HEK293 (cell line): ENCODE data around the gene MAD2L2.

Source experiments
- SETDB1 ChIP-seq: IDR thresholded peaks from one replicate; pipeline ENCODE4 v1.6.1; 2017; ENCODE audit warnings: mild to moderate bottlenecking, low read length, moderate library complexity, mixed read lengths; ENCODE audit not compliant: insufficient read length
- ZNF37A ChIP-seq: fragments of 450-650 bp; IDR thresholded peaks from 2 replicates; pipeline ENCODE4 v1.5.1; 2018; ENCODE audit warnings: missing biosample characterization, missing genetic modification characterization
- ZXDB ChIP-seq: fragments of 450-650 bp; formaldehyde crosslinking; IDR thresholded peaks from 2 replicates; pipeline ENCODE4 v1.5.1; 2016; ENCODE audit warnings: missing biosample characterization, missing genetic modification characterization
- TF ChIP-seq, protein P1 (sequence below): fragments of 450-650 bp; formaldehyde crosslinking; IDR thresholded peaks from 2 replicates; pipeline ENCODE4 v1.5.1; 2016; ENCODE audit warnings: missing biosample characterization, missing genetic modification characterization
- TF ChIP-seq, protein P2 (sequence below): fragments of 450-650 bp; formaldehyde crosslinking; IDR thresholded peaks from 2 replicates; pipeline ENCODE4 v1.5.1; 2017; ENCODE audit warnings: missing biosample characterization, mild to moderate bottlenecking, missing genetic modification characterization, moderate library complexity

DNA sequence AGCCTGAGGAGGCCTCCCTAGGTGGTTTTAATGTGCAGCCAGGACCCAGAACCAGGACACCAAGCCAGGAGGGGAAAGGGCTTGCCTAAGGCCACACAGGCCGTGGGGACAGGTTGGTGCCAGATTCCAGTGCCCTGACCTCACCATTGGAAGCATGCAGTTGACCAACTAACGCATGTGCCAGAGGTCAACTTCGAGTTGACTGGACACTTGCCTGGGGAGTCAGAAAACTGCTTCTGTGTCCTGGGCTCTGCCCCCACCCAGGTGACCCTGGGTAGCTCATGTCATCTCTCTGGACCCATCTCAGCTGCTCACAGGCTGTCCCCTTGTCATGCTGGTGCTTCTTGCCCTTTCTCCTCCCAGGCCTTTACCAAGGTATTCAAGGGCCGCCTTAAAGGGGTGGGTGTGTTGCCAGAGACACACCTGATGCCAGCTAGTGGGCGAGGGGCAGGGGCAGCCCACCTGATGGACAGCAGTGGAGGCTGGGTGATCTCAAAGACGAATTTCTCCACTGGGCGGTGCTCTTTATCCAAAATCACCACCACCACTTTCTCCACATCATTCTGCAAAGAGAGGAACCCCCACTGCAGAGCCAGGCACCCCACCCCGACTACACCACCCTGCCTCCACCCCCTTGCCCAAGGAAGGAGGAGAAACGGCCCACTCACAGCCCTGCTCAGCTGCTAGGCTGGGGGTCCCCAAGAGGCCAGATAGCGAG is 4.4 kb downstream of the MAD2L2 start:
- TF ChIP-seq SETDB1 = no peak
- TF ChIP-seq, protein P1, sequence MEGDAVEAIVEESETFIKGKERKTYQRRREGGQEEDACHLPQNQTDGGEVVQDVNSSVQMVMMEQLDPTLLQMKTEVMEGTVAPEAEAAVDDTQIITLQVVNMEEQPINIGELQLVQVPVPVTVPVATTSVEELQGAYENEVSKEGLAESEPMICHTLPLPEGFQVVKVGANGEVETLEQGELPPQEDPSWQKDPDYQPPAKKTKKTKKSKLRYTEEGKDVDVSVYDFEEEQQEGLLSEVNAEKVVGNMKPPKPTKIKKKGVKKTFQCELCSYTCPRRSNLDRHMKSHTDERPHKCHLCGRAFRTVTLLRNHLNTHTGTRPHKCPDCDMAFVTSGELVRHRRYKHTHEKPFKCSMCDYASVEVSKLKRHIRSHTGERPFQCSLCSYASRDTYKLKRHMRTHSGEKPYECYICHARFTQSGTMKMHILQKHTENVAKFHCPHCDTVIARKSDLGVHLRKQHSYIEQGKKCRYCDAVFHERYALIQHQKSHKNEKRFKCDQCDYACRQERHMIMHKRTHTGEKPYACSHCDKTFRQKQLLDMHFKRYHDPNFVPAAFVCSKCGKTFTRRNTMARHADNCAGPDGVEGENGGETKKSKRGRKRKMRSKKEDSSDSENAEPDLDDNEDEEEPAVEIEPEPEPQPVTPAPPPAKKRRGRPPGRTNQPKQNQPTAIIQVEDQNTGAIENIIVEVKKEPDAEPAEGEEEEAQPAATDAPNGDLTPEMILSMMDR (tag by site-specific recombination) = peak; percentile 27; the same call in 1 of the 2 replicates
- TF ChIP-seq, protein P2, sequence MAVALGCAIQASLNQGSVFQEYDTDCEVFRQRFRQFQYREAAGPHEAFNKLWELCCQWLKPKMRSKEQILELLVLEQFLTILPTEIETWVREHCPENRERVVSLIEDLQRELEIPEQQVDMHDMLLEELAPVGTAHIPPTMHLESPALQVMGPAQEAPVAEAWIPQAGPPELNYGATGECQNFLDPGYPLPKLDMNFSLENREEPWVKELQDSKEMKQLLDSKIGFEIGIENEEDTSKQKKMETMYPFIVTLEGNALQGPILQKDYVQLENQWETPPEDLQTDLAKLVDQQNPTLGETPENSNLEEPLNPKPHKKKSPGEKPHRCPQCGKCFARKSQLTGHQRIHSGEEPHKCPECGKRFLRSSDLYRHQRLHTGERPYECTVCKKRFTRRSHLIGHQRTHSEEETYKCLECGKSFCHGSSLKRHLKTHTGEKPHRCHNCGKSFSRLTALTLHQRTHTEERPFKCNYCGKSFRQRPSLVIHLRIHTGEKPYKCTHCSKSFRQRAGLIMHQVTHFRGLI = no peak
- TF ChIP-seq ZNF37A = no peak
- no peak for TF ChIP-seq ZXDB (tag by site-specific recombination)
